T1000 (cell line): ENCODE results near the gene IL17REL.
"Not testable (repeated sequence)": the region's sequence is repeated elsewhere in the genome, so short reads cannot be mapped to it uniquely, and the experiment has no call there.

Experiments used
- DNase-seq: peaks from one replicate; lab custom pipeline; 2025; ENCODE audit warnings: mixed read lengths; lab: John Stamatoyannopoulos, UW

Gene IL17REL

DNA sequence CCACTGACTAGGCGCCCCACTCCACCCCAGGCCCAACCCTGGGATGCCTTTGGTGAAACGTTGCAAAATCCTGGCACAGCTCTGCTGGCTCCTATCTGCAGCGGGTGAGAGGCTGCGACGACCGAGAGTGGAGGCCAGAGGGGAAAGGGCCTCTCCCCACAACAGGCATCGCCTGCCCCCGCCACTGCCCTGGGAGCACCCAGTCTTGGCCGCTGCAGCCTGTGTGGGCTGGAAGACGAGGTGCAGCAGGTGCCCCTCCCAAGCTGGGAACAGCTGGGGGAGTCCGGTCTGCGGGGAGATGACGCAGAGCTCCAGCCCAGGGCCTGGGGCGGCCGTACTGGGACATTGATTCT lies 56.2 kb downstream of the IL17REL start:
- DNase-seq = no peak

- no peak for DNase-seq
These were observed 56.8 kb downstream of the IL17REL start for GRCh38 chr22:49955581-49956417.

DNA sequence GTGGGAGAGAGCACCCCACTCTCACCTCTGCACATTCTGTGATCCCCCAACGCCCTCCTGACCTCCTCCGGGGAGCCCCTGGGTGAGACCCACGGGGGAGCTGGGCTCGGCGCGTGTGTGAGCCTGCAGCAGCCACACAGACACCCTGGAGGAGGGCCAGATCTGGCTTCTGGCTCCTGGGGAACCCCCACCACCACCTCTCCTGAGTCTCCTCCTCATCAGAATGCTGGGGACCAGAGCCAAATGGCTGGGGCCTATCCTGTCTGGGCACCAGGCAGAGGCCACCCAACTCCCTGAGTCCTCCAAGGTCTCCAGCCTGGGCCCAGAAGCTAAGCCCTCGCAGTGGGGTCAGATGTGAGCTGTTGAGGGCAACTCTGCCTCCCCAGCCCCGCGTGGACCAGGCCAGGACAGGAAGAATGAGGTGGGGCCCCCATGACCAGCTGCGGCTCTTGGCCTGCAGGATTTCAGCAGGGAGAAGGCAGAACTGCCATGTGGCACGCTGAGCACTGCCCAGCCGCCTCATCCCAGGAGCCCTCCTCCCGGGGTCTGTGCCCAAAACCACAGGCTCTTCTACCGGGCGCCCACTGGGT lies 57.5 kb downstream of the IL17REL start:
- DNase-seq = no peak

GRCh38 chr22:49954354-49954753 lies 58.2 kb downstream of the IL17REL start:
- DNase-seq = no peak

DNA sequence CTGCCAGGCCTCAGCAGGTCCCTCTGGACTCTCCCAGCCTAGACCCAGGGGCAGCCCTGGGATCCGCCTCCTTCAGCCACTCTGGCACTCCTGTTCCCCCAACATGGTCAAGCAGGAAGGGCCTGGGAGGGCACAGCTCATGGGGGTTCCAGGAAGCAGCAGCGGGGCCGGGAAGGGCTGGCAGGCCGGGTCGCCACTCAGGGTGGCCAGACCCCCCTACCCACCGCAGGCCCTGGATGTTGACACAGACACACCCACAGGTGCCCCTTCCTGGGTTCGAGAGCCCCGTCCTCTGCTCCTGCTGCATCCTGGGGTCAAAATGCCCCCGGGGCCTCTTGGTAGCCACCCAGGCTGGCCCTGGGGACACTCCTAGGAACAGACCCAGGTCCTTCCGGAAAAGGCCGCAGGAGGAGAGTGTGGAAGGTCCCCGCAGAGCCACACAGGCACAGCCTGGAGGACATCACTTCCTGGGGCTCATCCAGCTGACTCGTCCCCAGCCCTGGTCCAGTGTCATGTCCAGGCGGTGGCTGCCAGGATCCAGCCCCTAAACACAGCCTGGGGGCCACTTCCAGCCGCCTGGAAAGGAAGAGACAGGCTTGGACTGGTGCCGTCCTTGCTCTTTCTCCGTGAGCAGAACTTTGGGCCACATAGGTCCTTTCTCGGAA lies 58.8 kb downstream of the IL17REL start:
- DNase-seq = no peak

DNA sequence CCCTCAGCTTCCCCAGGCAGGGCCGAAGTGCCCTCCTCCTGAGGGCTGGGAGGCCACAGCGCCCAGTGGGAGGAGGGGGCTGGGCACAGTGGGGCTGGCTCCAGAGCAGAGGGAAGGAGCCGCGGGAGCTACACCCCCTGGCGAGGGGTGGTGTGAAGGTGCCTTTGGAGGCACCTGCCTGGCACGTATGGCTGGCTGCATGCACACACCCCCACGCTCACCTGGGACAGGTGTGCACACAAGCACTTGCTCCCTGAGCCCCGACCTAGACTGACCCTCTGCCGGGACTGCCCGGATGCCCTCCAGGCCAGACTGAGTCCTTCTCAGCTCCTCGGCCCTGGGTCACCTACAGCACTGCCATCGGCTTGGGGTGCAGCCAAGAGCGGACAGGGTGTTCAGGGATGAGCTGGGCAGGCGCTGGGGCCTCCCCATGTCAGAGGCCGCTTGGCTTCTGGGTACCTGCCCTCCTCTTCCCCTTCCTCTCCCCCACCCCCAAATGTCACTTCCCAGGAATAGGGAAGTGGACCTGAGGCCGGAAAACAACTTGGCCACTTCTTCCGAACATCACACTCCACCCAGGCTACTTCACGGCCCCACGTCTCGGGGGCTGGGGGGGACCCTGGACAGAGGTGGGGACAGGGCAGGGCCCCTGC lies 59.4 kb downstream of the IL17REL start:
- no peak for DNase-seq

- no peak for DNase-seq
These were observed 60.3 kb downstream of the IL17REL start for GRCh38 chr22:49951986-49952896.

DNA sequence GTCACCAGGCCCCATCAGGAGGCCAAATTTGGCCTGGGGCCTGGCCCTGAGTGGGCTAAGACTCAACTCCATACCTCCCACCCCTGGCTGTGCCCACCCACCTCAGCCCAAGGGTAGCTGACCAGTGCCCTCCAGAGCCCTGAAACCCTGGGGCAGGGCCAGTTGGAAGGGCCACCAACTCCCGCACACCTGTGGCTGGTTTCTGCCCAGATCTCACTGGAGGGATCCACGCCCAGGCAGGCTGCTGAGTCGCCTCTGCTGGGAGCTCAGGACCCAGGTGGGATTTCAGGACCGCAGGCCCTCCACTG lies 60.9 kb downstream of the IL17REL start:
- no peak for DNase-seq

- DNase-seq = no peak
These were observed 61.4 kb downstream of the IL17REL start for GRCh38 chr22:49951000-49951677.

- DNase-seq = no peak
These were observed 62.1 kb downstream of the IL17REL start for GRCh38 chr22:49950396-49950994.

DNA sequence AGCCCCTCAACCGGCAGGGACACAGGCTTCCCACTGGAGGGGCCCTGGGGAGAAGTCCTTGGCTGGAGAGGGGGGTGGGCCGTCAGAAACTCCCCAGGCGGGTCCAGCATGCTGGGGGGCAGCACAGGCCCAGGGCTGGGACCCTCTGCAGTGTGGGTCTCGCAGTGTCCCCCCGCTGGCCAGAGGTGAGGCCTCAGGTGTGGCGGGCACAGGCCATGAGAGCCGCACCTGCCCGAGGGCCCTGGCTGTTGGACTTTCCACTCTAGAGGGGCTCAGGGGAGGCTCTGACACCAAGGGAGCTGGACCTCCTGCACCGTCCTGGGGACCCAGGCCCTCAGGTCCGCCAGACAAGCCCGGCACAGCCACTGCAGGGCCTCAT lies 62.7 kb downstream of the IL17REL start:
- DNase-seq = no peak

- DNase-seq = no peak
These were observed 63.3 kb downstream of the IL17REL start for GRCh38 chr22:49948958-49949913.

GRCh38 chr22:49948116-49948957 lies 64.2 kb downstream of the IL17REL start:
- no peak for DNase-seq

DNA sequence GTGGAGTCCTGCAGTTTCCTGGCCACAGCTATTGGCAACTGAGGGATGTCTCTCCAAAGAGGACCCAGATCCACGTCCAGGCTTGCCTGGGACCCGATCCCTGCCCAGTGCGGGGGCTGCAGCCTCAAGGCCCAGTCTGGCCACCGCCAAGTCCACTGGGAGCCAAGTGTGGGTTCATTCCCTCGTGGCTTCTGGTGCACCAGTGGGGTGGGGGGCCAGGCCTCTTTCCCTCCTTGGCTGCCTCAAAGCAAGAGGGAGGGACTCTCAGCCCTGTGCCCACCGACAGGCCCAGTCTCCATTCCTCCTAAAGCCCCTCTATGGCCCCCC lies 65.3 kb downstream of the IL17REL start:
- no peak for DNase-seq

- no peak for DNase-seq
These were observed 65.8 kb downstream of the IL17REL start for GRCh38 chr22:49946612-49947295.

- not testable (repeated sequence) for DNase-seq
These were observed 67.3 kb downstream of the IL17REL start for GRCh38 chr22:49945042-49945794.
